ENCODE data around the gene TPD52L1. TPM values are rescaled to one million over a fixed set of nuclear protein-coding genes. Genes with fewer than 3 reads are reported as not detected.

Gene TPD52L1
- total RNA-seq, 1 donor from 2014 or later: 56.2 TPM

GRCh38 chr6:125222531-125223455 is 69.2 kb downstream of the TPD52L1 start:
- DNase-seq (ENCODE audit: missing footprints) (no peak), ATAC-seq (no peak)
- intact Hi-C loops (cut with DNase I): loop anchor here (10.0 kb wide), 1 partner anchor 68 kb away; the partner anchor contains the start of gene TPD52L1

- no peak for DNase-seq (ENCODE audit: missing footprints)
- intact Hi-C loops (cut with DNase I): loop anchor here (10.0 kb wide), 1 partner anchor 70 kb away; the partner anchor contains the start of gene TPD52L1
- peak; percentile 73 for ATAC-seq
Measured at GRCh38 chr6:125224231-125224861, 70.8 kb downstream of the TPD52L1 start.

GRCh38 chr6:125227244-125227643 is 73.7 kb downstream of the TPD52L1 start:
- intact Hi-C loops (cut with DNase I): loop anchor here (10.0 kb wide), 1 partner anchor 72 kb away; the partner anchor contains the start of gene TPD52L1

GRCh38 chr6:125228981-125229479 is 75.5 kb downstream of the TPD52L1 start:
- no peak for DNase-seq (ENCODE audit: missing footprints)
- intact Hi-C loops (cut with DNase I): loop anchor here (10.0 kb wide), 1 partner anchor 74 kb away; the partner anchor contains the start of gene TPD52L1
- ATAC-seq: no peak

More at GRCh38 chr6:125227244-125227643, 73.7 kb downstream of the TPD52L1 start:
- no peak for DNase-seq (ENCODE audit: missing footprints)
- ATAC-seq: no peak

GRCh38 chr6:125230674-125231073 is 77.1 kb downstream of the TPD52L1 start:
- intact Hi-C loops (cut with DNase I): no loop called here
- ATAC-seq: no peak
- DNase-seq (ENCODE audit: missing footprints): no peak

- DNase-seq (ENCODE audit: missing footprints) (no peak), ATAC-seq (peak; percentile 44)
- intact Hi-C loops (cut with DNase I): no loop called here
Measured at GRCh38 chr6:125231133-125231532, 77.6 kb downstream of the TPD52L1 start.

GRCh38 chr6:125231574-125232343 is 78.2 kb downstream of the TPD52L1 start:
- ATAC-seq (no peak), DNase-seq (ENCODE audit: missing footprints) (no peak)
- intact Hi-C loops (cut with DNase I): no loop called here

GRCh38 chr6:125232466-125232865 is 78.9 kb downstream of the TPD52L1 start:
- DNase-seq (ENCODE audit: missing footprints) (no peak), ATAC-seq (no peak)
- intact Hi-C loops (cut with DNase I): no loop called here

GRCh38 chr6:125233202-125233601 is 79.6 kb downstream of the TPD52L1 start:
- no peak for ATAC-seq
- intact Hi-C loops (cut with DNase I): no loop called here
- no peak for DNase-seq (ENCODE audit: missing footprints)

GRCh38 chr6:125236536-125237327 is 83.2 kb downstream of the TPD52L1 start:
- no peak for DNase-seq (ENCODE audit: missing footprints)
- intact Hi-C loops (cut with DNase I): no loop called here
- no peak for ATAC-seq

- DNase-seq (ENCODE audit: missing footprints) (no peak), ATAC-seq (no peak)
- intact Hi-C loops (cut with DNase I): no loop called here
Measured at GRCh38 chr6:125237764-125238163, 84.2 kb downstream of the TPD52L1 start.

GRCh38 chr6:125245109-125245508 is 91.5 kb downstream of the TPD52L1 start:
- ATAC-seq (no peak), DNase-seq (ENCODE audit: missing footprints) (no peak)

GRCh38 chr6:125245523-125246264 is 92.1 kb downstream of the TPD52L1 start:
- ATAC-seq (no peak), DNase-seq (ENCODE audit: missing footprints) (no peak)
- intact Hi-C loops (cut with DNase I): no loop called here

More at GRCh38 chr6:125245109-125245508, 91.5 kb downstream of the TPD52L1 start:
- intact Hi-C loops (cut with DNase I): no loop called here

GRCh38 chr6:125246566-125246965 is 93.0 kb downstream of the TPD52L1 start:
- ATAC-seq: no peak
- intact Hi-C loops (cut with DNase I): no loop called here

GRCh38 chr6:125248136-125248535 is 94.6 kb downstream of the TPD52L1 start:
- intact Hi-C loops (cut with DNase I): no loop called here
- no peak for ATAC-seq
- no peak for DNase-seq (ENCODE audit: missing footprints)

More at GRCh38 chr6:125246566-125246965, 93.0 kb downstream of the TPD52L1 start:
- no peak for DNase-seq (ENCODE audit: missing footprints)

- intact Hi-C loops (cut with DNase I): no loop called here
- ATAC-seq: no peak
- no peak for DNase-seq (ENCODE audit: missing footprints)
Measured at GRCh38 chr6:125250511-125250910, 96.9 kb downstream of the TPD52L1 start.

- no peak for DNase-seq (ENCODE audit: missing footprints)
- no peak for ATAC-seq
- intact Hi-C loops (cut with DNase I): no loop called here
Measured at GRCh38 chr6:125251516-125252220, 98.1 kb downstream of the TPD52L1 start.

Data from Right ventricle myocardium inferior (tissue), 1 donor.